ENCODE measurements around the gene ZIM2. TPM values are rescaled to one million over a fixed set of nuclear protein-coding genes. Genes with fewer than 3 reads are reported as not detected.

The ZIM2 gene
- total and polyA plus RNA-seq, 2 donors (not counting 1 experiment from before 2014, with no cell fraction given), result not detected

- Mint-ChIP-seq H3K9me3 (ENCODE audit: insufficient read depth) (peaks cover 10% of the 10 kb centered on the region), H3K27ac (no peak overlapping the region)
- 53% methylated on average over 3 of the region's 3 CpGs for WGBS (ENCODE audit: insufficient coverage)
Observed at GRCh38 chr19:56746367-56746766, 94.2 kb downstream of the ZIM2 start.

GRCh38 chr19:56740501-56740900 is 100.0 kb downstream of the ZIM2 start:
- DNase-seq (no peak), ATAC-seq (ENCODE audit: low read depth) (no peak)
- ChIA-PET POLR2A (no interaction called here), CTCF (no interaction called here)
- H3K4me1 Mint-ChIP-seq, result no peaks in the 10 kb centered on the region
- no peak overlapping the region for H3K4me2 ChIP-seq (replicated peaks; ENCODE audit: low read depth, low read length, poor library complexity, severe bottlenecking)
- H3K27me3 Mint-ChIP-seq, result no peaks in the 10 kb centered on the region
- no peaks in the 10 kb centered on the region for H3K36me3 ChIP-seq (replicated peaks in 1 of 2; ENCODE audit: control extremely low read depth in 1 of 2, control insufficient read depth in 1 of 2, extremely low read depth in 1 of 2, insufficient read depth in 2 of 2, low read length in 1 of 2)
- H3K4me3 ChIP-seq (ENCODE audit: control extremely low read depth in 1 of 5, extremely low read depth in 1 of 5, insufficient read depth in 1 of 5, low read depth in 2 of 5, low read length in 4 of 5), result no peak overlapping the region
- H3K9me3 ChIP-seq (ENCODE audit: control extremely low read depth in 1 of 3, control insufficient read depth in 2 of 3, insufficient read depth in 1 of 3, low read length in 2 of 3), result peaks cover 0 to 37% (median 4%) of the 10 kb centered on the region in 3 donors
- H3K9me3 Mint-ChIP-seq (ENCODE audit: insufficient read depth), result peaks cover 8% of the 10 kb centered on the region
- H3K4me3 Mint-ChIP-seq, result no peak overlapping the region
- no peaks in the 10 kb centered on the region for H4K20me1 ChIP-seq (ENCODE audit: control insufficient read depth, insufficient read depth, low read length, poor library complexity, severe bottlenecking)
- 61% methylated on average over 2 of the region's 3 CpGs for WGBS (ENCODE audit: insufficient coverage)
- H3K27ac Mint-ChIP-seq, result no peak overlapping the region
- no peak overlapping the region for H3K27ac ChIP-seq (ENCODE audit: low read length in 2 of 2)
- no peak overlapping the region for H3K9ac ChIP-seq (ENCODE audit: low read length)
- H3K79me2 ChIP-seq (ENCODE audit: control insufficient read depth, insufficient read depth, low read length), result no peaks in the 10 kb centered on the region
- H3K27me3 ChIP-seq (replicated peaks in 1 of 4; ENCODE audit: control extremely low read depth in 1 of 4, control insufficient read depth in 3 of 4, insufficient read depth in 4 of 4, low read length in 3 of 4), result no peaks in the 10 kb centered on the region
- intact Hi-C loops (cut with micrococcal nuclease), result no loop called here
- H3K4me1 ChIP-seq (ENCODE audit: control insufficient read depth in 2 of 2, insufficient read depth in 2 of 2, low read length in 2 of 2), result no peaks in the 10 kb centered on the region
- TF ChIP-seq CTCF (IDR thresholded peaks at IDR 0.05) (no peak), EZH2 (IDR thresholded peaks at IDR 0.05; ENCODE audit: borderline replicate concordance, insufficient read depth, low read depth, low read length, poor library complexity, severe bottlenecking) (no peak)
- H2AFZ ChIP-seq (ENCODE audit: insufficient read depth, low read depth, low read length, poor library complexity, severe bottlenecking), result no peak overlapping the region

More at GRCh38 chr19:56746367-56746766, 94.2 kb downstream of the ZIM2 start:
- POLR2A ChIA-PET, result no interaction called here
- Histone ChIP-seq H3K36me3 (replicated peaks in 1 of 2; ENCODE audit: control extremely low read depth in 1 of 2, control insufficient read depth in 1 of 2, extremely low read depth in 1 of 2, insufficient read depth in 2 of 2, low read length in 1 of 2) (no peaks in the 10 kb centered on the region), H3K4me2 (replicated peaks; ENCODE audit: low read depth, low read length, poor library complexity, severe bottlenecking) (no peak overlapping the region), H3K9ac (ENCODE audit: low read length) (no peak overlapping the region), H2AFZ (ENCODE audit: insufficient read depth, low read depth, low read length, poor library complexity, severe bottlenecking) (no peak overlapping the region), H3K4me3 (ENCODE audit: control extremely low read depth in 1 of 5, extremely low read depth in 1 of 5, insufficient read depth in 1 of 5, low read depth in 2 of 5, low read length in 4 of 5) (no peak overlapping the region), H3K4me1 (ENCODE audit: control insufficient read depth in 2 of 2, insufficient read depth in 2 of 2, low read length in 2 of 2) (no peaks in the 10 kb centered on the region), H3K79me2 (ENCODE audit: control insufficient read depth, insufficient read depth, low read length) (no peaks in the 10 kb centered on the region), H3K27me3 (replicated peaks in 1 of 4; ENCODE audit: control extremely low read depth in 1 of 4, control insufficient read depth in 3 of 4, insufficient read depth in 4 of 4, low read length in 3 of 4) (no peaks in the 10 kb centered on the region), H3K9me3 (ENCODE audit: control extremely low read depth in 1 of 3, control insufficient read depth in 2 of 3, insufficient read depth in 1 of 3, low read length in 2 of 3) (peaks cover 0 to 43% (median 4%) of the 10 kb centered on the region in 3 donors), H3K27ac (ENCODE audit: low read length in 2 of 2) (no peak overlapping the region), H4K20me1 (ENCODE audit: control insufficient read depth, insufficient read depth, low read length, poor library complexity, severe bottlenecking) (no peaks in the 10 kb centered on the region)
- Mint-ChIP-seq H3K27me3 (no peaks in the 10 kb centered on the region), H3K4me1 (no peaks in the 10 kb centered on the region), H3K4me3 (no peak overlapping the region)
- intact Hi-C loops (cut with micrococcal nuclease), result no loop called here
- CTCF ChIA-PET, result interaction anchor here (0.6 kb wide), 1 partner anchor 454 kb away, joined by 3 read pairs; no protein-coding TSS in a partner anchor
- DNase-seq (no peak), ATAC-seq (ENCODE audit: low read depth) (no peak)
- no peak for TF ChIP-seq CTCF (IDR thresholded peaks at IDR 0.05)
- no peak for TF ChIP-seq EZH2 (IDR thresholded peaks at IDR 0.05; ENCODE audit: borderline replicate concordance, insufficient read depth, low read depth, low read length, poor library complexity, severe bottlenecking)
